OCI-LY7 (cell line): Measurements from ENCODE around the gene ELAC2. TPM values are rescaled to one million over a fixed set of nuclear protein-coding genes. Genes with fewer than 3 reads are reported as not detected.

Experiments
- BruUV-seq: library from RNA; stranded (reverse); fragments of 400-500 nt; replicated peaks from 2 replicates; lab custom pipeline; 2021; lab: Mats Ljungman, UMichigan
- CTCF ChIA-PET: fragments of 300-600 bp; sonication (Branson Sonifier 250); formaldehyde crosslinking; loops from one replicate; lab custom pipeline; 2022; ENCODE audit warnings: antibody characterized with exemption; ENCODE audit not compliant: unreplicated experiment; lab: Charles Lee
- POLR2A ChIA-PET: fragments of 300-600 bp; sonication (Branson Sonifier 250); formaldehyde crosslinking; loops from one replicate; lab custom pipeline; 2022; ENCODE audit warnings: antibody characterized with exemption; lab: Charles Lee
- DNase-seq: peaks from one replicate; pipeline ENCODE4 v3.0.0-alpha.2; 2015; ENCODE audit warnings: low spot score
- H2AFZ ChIP-seq: fragments of 200-600 bp; sonication (generic), shearing (Covaris generic); 2 replicates; pipeline ENCODE4 v1.6.1; 2014; ENCODE audit warnings: mild to moderate bottlenecking, antibody characterized with exemption, low read length, moderate library complexity
- H3K27ac ChIP-seq: fragments of 200-600 bp; sonication (generic); 2 replicates; pipeline ENCODE4 v1.5.1; 2014; ENCODE audit warnings: mixed run types, low read depth, mild to moderate bottlenecking, moderate library complexity, low read length, inconsistent platforms; ENCODE audit not compliant: poor library complexity, severe bottlenecking
- H3K36me3 ChIP-seq: fragments of 200-600 bp; sonication (generic); 2 replicates; pipeline ENCODE4 v1.6.1; 2014; ENCODE audit warnings: mild to moderate bottlenecking, antibody characterized with exemption, low read length, moderate library complexity, mixed read lengths; ENCODE audit not compliant: insufficient read depth
- H3K4me1 ChIP-seq: fragments of 200-600 bp; sonication (generic); 2 replicates; pipeline ENCODE4 v1.5.1; 2014; ENCODE audit warnings: mild to moderate bottlenecking, low read length; ENCODE audit not compliant: insufficient read depth, poor library complexity, severe bottlenecking
- H3K4me2 ChIP-seq: fragments of 200-600 bp; sonication (generic); 2 replicates; pipeline ENCODE4 v1.6.1; 2014; ENCODE audit warnings: mild to moderate bottlenecking, low read length
- H3K4me3 ChIP-seq: fragments of 200-600 bp; sonication (generic); 2 replicates; pipeline ENCODE4 v1.5.1; 2014; ENCODE audit warnings: mild to moderate bottlenecking, low read depth, low read length; ENCODE audit not compliant: poor library complexity, severe bottlenecking
- H3K79me2 ChIP-seq: fragments of 200-600 bp; sonication (generic); 2 replicates; pipeline ENCODE4 v1.6.1; 2016; ENCODE audit warnings: low read depth, mild to moderate bottlenecking, low read length, moderate library complexity, mixed read lengths; ENCODE audit not compliant: insufficient read depth
- H3K9me2 ChIP-seq: fragments of 200-600 bp; sonication (generic); 2 replicates; pipeline ENCODE4 v1.6.1; 2016; ENCODE audit warnings: mild to moderate bottlenecking, low read length, mixed read lengths; ENCODE audit not compliant: insufficient read depth
- H3K9me3 ChIP-seq: fragments of 200-600 bp; sonication (generic); 2 replicates; pipeline ENCODE4 v1.6.1; 2014; ENCODE audit warnings: mild to moderate bottlenecking, mixed run types, low read length, mixed read lengths
- H4K20me1 ChIP-seq: fragments of 200-600 bp; sonication (generic); 2 replicates; pipeline ENCODE4 v1.6.1; 2014; ENCODE audit warnings: mild to moderate bottlenecking, antibody characterized with exemption, low read length, moderate library complexity, mixed read lengths; ENCODE audit not compliant: insufficient read depth
- CTCF ChIP-seq: fragments of 200-600 bp; sonication (generic); conservative IDR thresholded peaks from 2 replicates; pipeline ENCODE4 v1.5.1; 2014; ENCODE audit warnings: mild to moderate bottlenecking, antibody characterized with exemption, low read length, moderate library complexity, mixed read lengths
- EZH2phosphoT487 ChIP-seq: fragments of 200-600 bp; sonication (generic); IDR thresholded peaks from 2 replicates; pipeline ENCODE4 v1.6.1; 2018; ENCODE audit warnings: low read depth, borderline replicate concordance, mild to moderate bottlenecking, mixed run types, antibody characterized with exemption, low read length, moderate library complexity, mixed read lengths
- intact Hi-C: fragments of 100-400 bp; cut with micrococcal nuclease; formaldehyde crosslinking; loops from one replicate; pipeline ENCODE4 v1.10.0; 2022; ENCODE audit not compliant: unreplicated experiment
- total RNA-seq, 2 experiments: library from RNA; depleted of rRNA in 1 of 2; stranded (reverse); fragments of >200 nt in 1 of 2; shearing (Covaris generic) in 1 of 2; gene quantifications; 2 replicates each; pipeline ENCODE4 v1.2.3, GENCODE V29; 2014 to 2022

ELAC2 gene
- total RNA-seq, 2 experiments from 2014 or later = 90.7 to 127 TPM

- no peak overlapping the region for H3K27ac ChIP-seq
- ChIA-PET POLR2A (no interaction called here), CTCF (no interaction called here)
- peaks cover 16% of the 10 kb centered on the region for H3K4me1 ChIP-seq
- no peaks in the 10 kb centered on the region for H3K79me2 ChIP-seq
- no peak overlapping the region for H3K4me2 ChIP-seq
- intact Hi-C loops = no loop called here
- TF ChIP-seq EZH2phosphoT487 (no peak), CTCF (no peak)
- H3K36me3 ChIP-seq = peaks cover 3% of the 10 kb centered on the region; the same call in 1 of the 2 replicates
- H3K9me3 ChIP-seq = no peaks in the 10 kb centered on the region
- BruUV-seq = no TSS peak
- H2AFZ ChIP-seq = no peak overlapping the region
- no peaks in the 10 kb centered on the region for H4K20me1 ChIP-seq
- H3K9me2 ChIP-seq = no peaks in the 10 kb centered on the region
- DNase-seq = no peak
- no peak overlapping the region for H3K4me3 ChIP-seq
Observed at GRCh38 chr17:12964840-12965239, 53.0 kb downstream of the ELAC2 start.

GRCh38 chr17:12964162-12964561 lies 53.7 kb downstream of the ELAC2 start:
- BruUV-seq = no TSS peak
- Histone ChIP-seq H2AFZ (no peak overlapping the region), H3K27ac (no peak overlapping the region), H3K4me1 (peaks cover 16% of the 10 kb centered on the region), H4K20me1 (no peaks in the 10 kb centered on the region), H3K4me2 (no peak overlapping the region), H3K9me3 (no peaks in the 10 kb centered on the region), H3K36me3 (peaks cover 4% of the 10 kb centered on the region), H3K9me2 (no peaks in the 10 kb centered on the region), H3K4me3 (no peak overlapping the region), H3K79me2 (no peaks in the 10 kb centered on the region)
- DNase-seq = no peak
- no peak for TF ChIP-seq CTCF
- no peak for TF ChIP-seq EZH2phosphoT487
- ChIA-PET CTCF (interaction anchor here (1.2 kb wide), 1 partner anchor 9 kb away, joined by 3 read pairs; no protein-coding TSS in a partner anchor), POLR2A (no interaction called here)
- intact Hi-C loops = no loop called here

GRCh38 chr17:12963505-12963904 lies 54.3 kb downstream of the ELAC2 start:
- TF ChIP-seq EZH2phosphoT487 (no peak), CTCF (no peak)
- no peaks in the 10 kb centered on the region for H3K9me3 ChIP-seq
- ChIA-PET POLR2A (no interaction called here), CTCF (interaction anchor here (1.2 kb wide), 1 partner anchor 9 kb away, joined by 3 read pairs; no protein-coding TSS in a partner anchor)
- H3K27ac ChIP-seq = no peak overlapping the region
- H3K9me2 ChIP-seq = no peaks in the 10 kb centered on the region
- intact Hi-C loops = no loop called here
- no TSS peak for BruUV-seq
- H4K20me1 ChIP-seq = no peaks in the 10 kb centered on the region
- H3K4me2 ChIP-seq = no peak overlapping the region
- peaks cover 10% of the 10 kb centered on the region for H3K36me3 ChIP-seq
- no peak for DNase-seq
- H2AFZ ChIP-seq = no peak overlapping the region
- H3K4me3 ChIP-seq = no peak overlapping the region
- H3K79me2 ChIP-seq = no peaks in the 10 kb centered on the region
- H3K4me1 ChIP-seq = peaks cover 16% of the 10 kb centered on the region
